Transverse colon (tissue), 1 donor: ENCODE data around the gene C1QTNF9B.

Experiments used
- EP300 ChIP-seq: sonication (generic); formaldehyde crosslinking; IDR thresholded peaks from one replicate; pipeline ENCODE4 v1.6.1; 2017; ENCODE audit warnings: antibody characterized with exemption, low read depth
- POLR2A ChIP-seq: fragments of 450-650 bp; IDR thresholded peaks from one replicate; pipeline ENCODE4 v1.6.1; 2016; ENCODE audit warnings: antibody characterized with exemption, mild to moderate bottlenecking, moderate library complexity

DNA sequence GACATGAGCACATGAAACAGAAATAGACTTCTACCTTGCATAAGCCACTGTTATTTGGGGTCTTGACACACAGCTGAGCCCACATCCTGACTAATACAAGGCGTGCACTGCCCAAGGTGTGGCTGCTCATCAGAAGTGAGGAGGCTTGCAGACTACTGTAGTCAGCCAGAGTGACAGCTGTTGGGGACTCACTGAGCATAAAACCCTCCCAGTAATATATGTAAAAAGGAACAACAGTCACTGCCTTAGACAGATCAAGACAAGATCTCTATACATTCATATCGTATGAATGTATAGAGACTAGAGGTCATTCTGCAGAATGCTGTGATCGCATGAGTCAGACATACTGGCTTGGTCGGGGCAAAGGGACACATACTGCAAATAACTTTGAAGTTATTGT is 4.1 kb upstream of the C1QTNF9B start:
- TF ChIP-seq POLR2A: no peak
- no peak for TF ChIP-seq EP300
